HG03196 (cell line): ENCODE measurements around the gene PDE2A.
A peak's percentile ranks its signal among the peaks of the same experiment; 100 is the strongest.

Experiments used
- ATAC-seq: cut with Tn5 transposase; IDR thresholded peaks from one replicate; pipeline ENCODE4 v1.9.1; 2021; ENCODE audit not compliant: unreplicated experiment

PDE2A gene

DNA sequence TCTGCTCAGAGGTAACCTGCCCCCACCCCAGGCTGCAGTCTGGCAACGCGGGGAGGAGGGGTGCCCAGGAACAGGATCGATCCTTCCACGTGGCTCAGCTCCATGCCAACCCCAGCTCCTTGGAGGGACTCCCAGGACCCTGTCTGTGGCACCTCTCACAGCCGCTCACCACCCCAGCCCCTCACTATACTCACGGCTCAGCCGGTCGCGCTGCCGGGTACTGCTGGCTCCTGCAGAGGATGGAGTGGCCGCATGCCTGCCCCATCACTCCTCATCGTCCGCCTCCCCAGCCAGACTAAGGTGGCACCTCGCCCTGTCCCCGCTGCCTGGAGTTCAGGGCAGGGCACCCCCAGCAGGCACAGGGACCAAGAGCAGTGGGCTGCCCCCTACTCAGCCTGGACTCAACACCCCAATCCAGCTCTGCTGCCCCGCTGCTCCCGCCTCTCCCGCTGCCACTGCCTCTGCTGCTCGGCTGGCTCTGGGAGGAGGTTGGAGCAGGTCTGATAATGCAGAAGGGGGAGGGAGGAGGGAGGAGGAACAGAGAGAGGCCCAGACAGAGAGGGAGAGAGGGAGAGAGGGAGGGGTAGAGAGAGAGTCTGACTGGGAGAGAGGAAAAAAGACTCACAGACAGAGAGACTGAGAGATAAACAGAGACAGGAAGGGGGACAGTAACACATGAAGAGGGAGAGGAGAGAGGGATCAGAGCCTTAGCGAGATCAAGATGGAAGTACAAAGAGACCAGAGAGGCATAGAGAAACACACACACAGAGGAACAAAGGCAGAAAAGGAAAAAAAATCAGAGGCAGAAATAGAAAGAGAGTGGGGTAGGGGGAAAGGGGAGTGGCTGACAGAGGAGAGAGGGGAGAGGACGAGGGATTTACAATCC, at the start of gene PDE2A:
PDE2A (minus strand) TSS at position 480 of the 886 bp plus-strand sequence; CDS start at position 265, 215 bp downstream.
- ATAC-seq: no peak

DNA sequence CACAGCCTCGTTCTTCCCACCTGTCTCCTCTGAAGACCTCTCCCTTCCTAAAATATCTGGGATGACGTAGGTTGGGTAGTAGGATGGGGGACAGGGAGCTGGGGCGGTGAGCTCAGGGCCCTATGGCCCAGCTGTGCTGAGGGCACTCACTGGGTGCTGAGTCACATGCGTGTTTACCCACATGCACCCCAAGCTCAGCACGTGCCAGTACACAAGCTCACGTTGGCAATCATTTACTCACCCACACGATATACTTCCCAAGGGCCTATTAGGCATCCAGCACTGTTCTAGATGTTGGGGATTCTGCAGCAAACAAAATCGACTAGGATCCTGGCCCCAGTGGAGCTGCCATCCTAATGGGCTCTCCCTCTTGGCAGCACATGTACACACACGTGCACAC, 49.3 kb upstream of the PDE2A start:
- ATAC-seq: no peak

DNA sequence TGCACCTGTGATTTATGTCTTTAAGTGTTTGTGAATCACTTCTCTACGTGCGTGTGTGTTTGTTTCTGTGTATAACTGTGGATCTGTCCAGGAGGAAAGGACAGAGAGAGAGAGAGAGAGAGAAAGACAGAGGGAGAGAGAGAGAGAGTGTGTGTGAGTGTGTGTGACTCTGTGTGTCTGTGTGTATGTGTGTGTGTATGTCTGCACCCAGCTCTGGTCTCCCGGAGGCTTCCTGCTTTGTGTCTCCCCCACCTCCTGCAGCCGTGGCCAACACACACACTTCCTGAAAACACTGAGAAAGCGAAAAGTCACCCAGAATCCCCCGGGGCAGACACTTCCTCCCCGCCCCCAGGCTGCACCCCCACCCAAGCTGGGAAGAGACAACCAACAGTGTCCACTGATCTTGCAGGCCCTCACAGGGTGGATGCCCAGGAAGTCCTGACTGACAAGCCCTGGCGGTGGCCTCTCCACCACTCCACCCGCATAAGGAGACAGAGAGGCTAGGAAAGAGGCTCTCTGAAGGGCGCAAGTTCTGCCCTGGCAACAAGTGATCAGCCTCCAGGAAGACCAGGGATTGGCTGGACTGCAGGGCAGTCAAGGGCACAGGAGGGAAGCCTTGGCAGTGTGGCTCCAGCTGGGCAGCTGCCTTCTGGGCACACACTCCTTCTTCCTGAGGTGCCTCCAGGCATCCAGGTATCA, 48.0 kb upstream of the PDE2A start:
- peak; percentile 60 for ATAC-seq

DNA sequence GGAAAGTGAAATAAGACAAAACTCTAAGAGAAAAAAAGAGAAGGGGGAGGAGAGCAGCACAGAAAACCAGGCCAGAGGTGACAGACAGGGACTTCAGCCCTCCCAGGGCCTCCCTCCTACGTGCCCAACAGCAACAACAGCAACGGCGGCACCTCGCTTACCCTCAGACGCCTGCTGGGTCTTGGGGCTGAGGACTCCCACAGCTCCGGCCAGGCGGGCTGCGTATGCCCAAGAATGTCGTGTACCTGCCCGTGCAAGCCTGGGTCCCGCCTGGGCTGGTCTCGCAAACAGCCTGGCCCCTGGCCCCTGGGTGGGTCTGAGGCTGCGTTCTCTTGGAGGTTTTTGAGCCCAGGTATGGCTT, 47.4 kb upstream of the PDE2A start:
- ATAC-seq: no peak

DNA sequence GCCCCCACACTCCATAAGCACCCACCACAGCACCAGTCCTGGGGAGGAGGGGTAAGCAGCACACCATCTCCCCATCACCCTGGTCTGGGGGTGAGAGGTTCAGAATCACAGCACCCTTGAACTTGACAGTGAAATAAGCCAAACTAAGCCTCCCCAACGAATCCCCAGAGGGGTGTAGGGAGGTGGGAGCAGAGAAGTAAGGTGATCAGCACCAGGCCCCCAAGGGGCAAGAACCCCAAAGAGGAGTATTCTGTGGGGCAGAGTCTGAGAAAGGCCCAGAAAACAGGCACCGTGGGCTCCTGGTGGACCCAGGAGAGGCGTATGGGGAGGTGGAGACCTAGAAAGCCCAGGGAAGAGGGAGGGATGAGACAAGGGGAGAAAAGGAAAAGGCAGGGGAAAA, 47.1 kb upstream of the PDE2A start:
- ATAC-seq: no peak

DNA sequence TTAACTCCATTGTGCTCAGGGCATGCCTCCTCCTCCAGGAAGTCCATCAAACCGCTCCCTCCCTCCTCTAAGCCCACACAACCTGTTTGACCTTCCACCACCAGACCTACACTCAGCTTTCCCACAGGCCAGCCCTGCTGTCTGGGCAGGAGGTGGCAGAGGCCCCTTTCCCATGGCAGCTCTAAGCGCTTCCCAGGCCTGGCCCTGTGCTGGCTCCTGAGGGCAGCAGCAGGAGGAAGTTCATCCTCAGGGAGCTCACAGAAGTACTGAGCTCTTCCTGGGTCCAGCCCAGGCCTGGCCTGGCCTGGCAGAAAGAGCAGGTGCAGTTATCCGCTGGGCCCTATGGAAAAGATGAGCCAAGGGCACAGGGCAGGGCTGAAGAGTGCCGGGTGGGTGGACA, 46.6 kb upstream of the PDE2A start:
- no peak for ATAC-seq

DNA sequence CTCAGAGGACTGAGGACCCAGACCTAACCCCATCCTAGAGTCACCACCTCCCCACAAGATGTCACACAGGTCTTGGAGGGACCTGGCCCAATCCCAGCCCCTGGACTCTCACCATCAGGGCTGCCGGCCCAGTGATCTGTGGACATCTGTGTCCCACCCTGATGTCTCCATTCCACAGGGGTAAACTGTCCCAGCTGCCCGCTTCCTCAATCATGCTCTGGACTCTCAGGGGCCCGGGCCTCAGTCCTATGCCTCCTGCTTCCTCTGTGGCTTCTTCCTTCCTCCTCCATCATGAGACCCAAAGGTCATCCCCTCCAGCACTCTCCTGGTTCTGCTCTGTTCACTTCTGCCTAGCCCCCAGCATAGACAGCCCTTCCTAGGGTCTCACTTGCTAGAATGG, 45.8 kb upstream of the PDE2A start:
- no peak for ATAC-seq

DNA sequence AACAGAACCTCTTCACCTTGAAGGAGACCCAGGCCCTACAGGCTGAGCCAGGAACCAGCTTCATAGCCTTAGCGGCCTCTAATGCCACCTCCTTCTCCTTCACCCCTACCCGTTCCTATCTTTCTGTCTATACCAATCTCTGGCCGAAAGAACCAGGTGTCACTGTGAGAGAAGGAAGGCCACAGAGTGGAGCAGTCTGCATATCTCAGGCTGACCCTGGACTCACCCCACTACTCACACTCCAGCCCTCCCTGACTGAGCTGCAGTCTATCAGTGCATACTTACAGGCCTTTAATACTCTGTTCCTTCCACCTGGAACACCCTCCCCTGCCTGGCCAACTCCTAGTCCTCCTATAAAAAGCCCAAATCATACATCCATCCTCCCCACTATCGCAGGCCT, 45.3 kb upstream of the PDE2A start:
- no peak for ATAC-seq

DNA sequence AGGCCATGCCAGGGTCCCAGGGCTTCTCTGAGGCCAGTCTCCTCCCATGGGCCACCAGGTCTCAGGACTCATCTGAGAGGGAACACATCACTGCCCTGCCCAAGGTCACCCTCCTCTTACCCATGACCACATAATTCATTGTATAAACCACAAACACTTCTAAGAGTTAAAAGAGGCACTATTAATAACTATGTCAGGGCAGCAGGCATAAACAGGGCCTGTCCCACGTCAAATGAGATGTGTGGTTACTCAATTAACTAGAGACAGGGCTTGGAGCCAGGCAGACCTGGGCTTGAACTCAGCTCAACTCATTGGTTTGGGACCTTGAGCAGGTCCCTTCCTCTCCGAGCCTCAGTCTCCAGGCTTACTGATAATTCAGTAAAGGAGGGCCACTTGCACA, 44.9 kb upstream of the PDE2A start:
- no peak for ATAC-seq

DNA sequence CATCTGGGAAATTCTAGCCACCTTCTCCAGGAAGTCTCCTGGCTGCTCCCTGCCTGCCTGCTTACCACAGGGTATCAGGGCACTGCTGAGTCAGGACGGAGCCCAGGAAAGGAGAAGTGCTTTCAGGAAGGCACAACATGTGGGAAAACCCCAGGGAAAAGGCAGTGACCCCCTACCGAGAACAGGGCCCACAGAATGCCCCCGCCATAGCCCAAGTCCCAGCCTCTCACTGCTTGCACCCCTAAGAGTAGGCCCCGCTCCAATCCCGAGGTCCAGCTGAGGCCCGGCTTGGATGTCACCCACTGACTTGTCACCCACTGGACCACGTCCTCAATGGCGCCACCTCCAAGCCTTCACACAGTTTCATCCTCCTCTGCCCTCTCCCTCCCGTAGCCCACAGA, 43.9 kb upstream of the PDE2A start:
- ATAC-seq: no peak

DNA sequence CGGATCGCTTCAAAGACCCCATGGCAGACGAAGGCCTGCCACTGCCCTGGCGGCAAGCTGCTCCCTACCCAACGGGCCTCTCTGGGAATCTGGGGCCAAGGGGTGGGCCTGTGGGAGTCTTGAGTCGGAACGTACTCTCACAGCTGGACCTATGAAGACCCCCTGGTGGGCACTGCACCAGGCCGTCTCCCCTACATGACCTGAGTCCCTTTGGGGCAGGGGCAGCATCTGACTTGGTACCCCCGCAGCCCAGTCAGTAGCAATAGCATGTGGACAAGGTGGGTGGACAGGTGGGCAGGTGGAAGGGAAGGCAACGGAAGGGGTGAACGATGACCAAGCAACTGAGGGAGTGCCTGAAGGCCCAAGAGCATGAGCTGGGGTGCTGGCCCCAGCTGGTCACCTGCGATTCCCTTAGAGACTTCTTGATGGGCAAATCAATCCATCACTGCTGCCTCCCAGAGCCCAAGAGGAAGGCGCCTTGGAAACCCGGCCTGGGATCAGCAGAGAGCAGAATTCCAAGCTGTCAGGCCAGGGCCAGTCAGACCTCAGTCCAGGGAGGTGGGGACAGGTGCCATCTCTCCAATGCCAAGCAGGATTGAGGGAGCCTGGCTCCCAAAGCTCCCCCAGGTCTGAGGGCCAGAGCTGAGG, 42.7 kb upstream of the PDE2A start:
- no peak for ATAC-seq

DNA sequence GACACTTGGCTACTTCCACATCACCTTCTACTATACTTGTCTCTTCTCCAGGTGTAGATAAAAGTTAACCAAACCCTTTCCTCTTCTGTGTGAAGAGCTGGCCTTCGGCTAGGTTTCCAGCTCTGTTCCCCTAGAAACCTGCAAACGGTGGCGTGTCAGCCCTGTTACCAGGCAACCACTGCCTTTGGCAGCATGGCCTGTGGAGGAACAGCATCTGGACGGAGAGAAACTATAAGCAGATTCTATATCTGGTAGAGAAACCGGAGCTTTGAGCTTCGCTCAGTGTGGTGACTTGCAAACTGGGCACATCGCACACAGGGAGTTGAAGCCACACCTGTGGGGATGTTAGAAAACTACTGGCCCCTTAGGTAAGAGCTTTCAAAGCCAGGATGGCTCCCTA, 42.1 kb upstream of the PDE2A start:
- ATAC-seq: no peak

DNA sequence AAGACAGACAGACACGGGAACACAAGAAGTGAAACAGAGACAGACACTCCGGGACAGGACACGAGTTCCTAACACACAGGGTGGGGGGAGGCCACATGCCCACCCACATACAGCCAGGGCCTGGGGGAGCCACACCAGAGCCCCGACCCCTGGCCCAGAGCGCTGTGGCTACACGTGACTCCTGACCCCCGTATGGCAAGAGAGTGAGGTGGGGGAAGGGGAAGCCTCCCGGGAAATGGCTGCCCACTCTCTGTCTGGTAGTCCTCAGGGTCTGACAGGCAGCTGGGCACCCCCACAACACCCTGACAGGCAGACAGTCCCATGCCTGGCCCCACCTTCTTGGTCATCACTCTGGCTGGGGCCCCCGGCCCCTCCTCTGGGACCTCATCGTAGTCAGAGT, 38.6 kb upstream of the PDE2A start:
- no peak for ATAC-seq

DNA sequence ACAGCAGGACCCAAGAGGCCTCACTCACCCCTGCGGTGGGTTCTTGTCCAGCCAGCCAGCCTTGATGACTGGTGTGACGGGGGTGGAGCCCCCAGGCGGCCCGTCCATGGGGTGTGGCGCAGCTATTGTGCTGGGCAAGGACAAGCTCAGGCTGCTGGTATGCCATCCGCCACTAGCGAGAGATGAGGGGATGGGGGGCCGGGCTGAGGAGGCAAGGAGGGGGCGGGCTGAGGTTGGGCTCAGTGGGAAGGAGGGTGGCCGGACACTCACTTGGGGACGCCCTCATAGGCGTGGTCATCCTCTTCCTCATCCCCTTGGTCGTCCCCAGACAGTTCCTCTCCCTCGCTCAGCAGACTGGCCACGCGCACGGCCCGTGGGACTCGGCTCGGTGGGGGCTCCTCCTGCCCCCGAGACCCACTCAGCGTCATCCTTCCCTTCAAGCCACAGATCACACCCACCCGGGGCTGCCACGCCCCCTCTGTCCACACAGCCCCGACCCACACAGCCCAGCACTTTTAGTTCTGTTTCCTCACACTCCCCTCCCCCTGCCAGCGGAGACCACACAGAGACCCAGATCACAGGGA, 38.0 kb upstream of the PDE2A start:
- ATAC-seq: no peak

DNA sequence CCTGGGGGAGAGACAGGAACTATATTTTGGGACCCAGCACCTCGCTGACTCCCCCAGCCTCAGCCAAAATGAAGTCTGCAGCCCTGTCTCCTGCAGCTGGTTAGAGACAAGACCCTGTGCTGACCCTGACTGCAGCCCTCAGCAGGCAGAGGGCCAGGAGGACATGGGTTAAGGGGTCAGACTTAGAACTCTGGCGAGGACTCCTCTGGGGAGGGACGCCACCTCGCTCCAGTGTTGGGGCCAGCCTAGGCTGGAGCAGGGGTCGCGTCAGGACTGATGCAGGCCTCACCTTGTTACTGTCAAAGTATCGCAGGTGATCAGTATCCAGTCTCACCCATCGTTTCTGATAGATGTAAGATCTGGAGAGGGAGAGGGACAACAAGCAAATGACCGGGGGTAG, 36.9 kb upstream of the PDE2A start:
- ATAC-seq: no peak

DNA sequence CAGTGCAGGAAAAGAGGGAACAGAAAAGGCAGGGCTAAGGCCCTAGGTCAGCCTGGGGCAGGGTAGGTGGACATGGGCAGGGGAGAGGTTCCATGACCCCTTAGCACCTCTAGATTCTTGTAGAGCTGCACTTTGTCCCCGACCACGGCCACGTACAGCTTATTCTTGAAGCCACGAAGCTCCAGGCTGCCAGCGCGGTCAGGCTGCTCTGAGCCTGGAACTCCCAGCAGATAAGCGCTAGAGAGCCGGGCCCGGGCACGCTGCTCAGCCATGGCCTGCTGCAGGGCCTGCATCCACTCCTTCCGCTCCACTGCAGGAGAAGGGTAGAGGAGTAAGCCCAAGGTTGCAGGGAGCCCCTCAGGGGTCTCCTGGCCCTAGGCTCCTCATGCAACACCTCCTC, 36.1 kb upstream of the PDE2A start:
- ATAC-seq: no peak

DNA sequence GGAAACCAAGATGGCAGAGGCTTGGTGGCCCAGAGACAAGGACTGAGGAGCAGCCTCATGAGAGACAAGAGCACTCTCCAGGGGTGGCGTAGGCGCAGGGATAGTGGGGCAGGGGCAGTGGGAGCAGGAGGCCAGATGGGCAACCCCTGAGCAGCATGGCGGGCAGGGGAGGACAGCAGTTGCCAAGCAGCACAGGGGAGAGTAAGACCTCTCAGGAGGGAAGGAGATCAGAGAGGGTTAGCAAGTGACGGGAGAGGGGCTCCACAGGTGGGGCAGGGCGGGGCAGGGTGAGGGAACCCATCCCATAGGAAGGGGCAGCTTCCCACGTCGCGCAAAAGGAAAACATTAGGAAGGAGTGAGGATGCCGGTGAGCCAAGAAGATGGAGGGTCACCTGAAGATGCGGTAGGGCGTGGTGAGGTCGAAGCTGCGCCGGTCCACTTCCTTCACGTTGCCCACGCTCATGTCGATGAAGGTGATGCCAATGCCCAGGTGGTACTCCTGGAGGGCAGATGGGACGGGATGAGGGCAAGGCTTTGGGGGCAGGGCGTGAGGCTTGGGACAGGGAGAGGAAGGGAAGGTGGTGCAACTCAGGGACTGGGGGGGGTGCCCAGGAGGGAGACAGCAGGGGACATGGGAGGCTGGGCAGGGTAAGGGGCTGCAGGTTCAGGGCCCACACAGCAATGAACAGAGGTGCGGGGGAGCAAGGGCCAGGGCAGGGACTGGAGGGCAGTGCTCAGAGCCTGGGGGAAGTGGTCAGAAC, 35.4 kb upstream of the PDE2A start:
- no peak for ATAC-seq

DNA sequence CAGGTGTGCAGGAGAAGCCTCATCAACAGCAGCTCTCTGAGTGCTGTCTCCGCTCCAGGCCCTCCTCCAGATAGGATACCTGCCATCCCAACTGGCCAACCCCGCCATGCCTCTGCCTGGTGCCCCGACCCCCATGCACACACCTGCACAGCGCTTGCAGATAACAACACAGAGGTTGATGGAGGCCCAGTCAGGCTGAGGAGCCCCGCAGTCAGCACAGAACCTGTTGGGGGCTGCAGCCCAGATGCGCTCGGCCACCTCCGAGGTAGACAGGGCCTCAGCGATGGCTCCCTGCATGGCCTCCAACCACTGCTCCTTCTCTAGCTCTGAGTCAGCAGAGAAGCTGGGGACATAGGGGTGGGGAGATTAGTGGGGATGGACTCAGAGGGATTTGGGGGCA, 32.8 kb upstream of the PDE2A start:
- ATAC-seq: no peak

DNA sequence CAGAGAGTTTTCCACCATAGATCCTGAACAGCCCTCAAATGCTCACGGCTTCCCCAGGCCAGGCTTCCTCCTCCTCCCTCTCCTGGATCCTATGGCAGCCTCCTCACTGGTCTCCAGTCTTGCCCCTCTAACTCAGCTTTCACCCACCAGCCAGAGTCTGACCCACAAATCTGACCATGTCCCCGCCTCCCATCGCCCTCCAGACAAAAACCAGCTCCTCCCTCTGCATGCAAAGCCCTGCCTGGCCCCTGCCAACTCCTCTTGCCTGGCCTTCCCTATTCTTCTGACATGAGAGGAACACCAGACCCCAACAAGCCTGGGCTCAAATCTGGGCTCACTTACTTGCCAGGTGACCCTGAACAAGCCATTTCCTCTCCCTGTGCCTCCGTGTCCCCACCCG, 32.4 kb upstream of the PDE2A start:
- no peak for ATAC-seq

DNA sequence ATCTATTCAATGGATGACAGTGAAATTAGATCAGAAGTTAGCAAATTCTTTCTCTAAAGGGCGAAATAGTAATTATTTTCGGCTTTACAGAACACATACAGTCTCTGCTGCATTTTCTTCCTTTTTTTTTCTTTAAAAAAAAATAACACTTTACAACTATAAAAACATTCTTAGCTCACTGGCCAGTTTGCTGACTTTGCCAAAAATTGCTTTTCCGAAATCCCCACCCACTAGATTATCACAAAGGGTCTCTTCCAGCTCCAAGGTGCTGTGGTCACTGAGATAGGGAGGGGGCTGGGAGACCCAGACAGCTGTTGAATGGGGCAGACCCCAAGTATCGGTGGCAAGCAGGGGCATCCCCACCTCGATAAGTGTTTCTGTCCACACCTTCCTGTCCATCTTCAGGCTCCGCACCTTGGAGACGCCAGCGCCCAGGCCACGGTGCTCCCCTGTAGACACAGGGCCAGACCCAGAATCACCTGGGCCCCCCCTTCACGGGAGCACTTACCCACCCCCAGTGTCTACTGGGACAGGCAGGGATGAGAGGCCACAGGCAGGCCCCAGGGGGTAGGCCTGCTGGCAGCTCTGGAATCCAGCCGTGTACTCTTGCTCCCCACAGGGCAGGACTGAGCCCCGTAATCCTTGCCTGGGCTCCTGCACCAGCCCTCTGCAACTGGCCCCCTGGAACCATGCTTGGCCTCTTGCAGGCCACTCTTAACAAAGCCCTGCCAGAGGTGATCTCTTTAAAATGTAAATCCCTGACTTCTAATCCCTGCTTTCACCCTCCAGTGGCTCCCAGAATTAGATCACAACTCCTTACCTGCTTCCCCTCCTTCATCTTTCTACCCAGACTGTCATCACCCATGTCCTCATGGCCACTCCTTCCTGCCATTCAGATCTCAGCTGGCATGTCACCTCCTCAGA, 31.5 kb upstream of the PDE2A start:
- no peak for ATAC-seq
